ENCODE data around the gene NFX1.
"Not testable (repeated sequence)": the region's sequence is repeated elsewhere in the genome, so short reads cannot be mapped to it uniquely, and the experiment has no call there.

NFX1 gene

GRCh38 chr9:33377089-33377715 is 86.9 kb downstream of the NFX1 start:
- no peak for DNase-seq (ENCODE audit: extremely low spot score)
- POLR2A ChIA-PET, result no interaction called here
- TF ChIP-seq, protein P1, sequence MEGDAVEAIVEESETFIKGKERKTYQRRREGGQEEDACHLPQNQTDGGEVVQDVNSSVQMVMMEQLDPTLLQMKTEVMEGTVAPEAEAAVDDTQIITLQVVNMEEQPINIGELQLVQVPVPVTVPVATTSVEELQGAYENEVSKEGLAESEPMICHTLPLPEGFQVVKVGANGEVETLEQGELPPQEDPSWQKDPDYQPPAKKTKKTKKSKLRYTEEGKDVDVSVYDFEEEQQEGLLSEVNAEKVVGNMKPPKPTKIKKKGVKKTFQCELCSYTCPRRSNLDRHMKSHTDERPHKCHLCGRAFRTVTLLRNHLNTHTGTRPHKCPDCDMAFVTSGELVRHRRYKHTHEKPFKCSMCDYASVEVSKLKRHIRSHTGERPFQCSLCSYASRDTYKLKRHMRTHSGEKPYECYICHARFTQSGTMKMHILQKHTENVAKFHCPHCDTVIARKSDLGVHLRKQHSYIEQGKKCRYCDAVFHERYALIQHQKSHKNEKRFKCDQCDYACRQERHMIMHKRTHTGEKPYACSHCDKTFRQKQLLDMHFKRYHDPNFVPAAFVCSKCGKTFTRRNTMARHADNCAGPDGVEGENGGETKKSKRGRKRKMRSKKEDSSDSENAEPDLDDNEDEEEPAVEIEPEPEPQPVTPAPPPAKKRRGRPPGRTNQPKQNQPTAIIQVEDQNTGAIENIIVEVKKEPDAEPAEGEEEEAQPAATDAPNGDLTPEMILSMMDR (IDR thresholded peaks at IDR 0.05; ENCODE audit: control extremely low read depth, extremely low read depth, low read depth, missing control alignments), result no peak
- CTCF ChIA-PET, result interaction anchor here (5.5 kb wide), 1 partner anchor 76 kb away, joined by 28 read pairs; no protein-coding TSS in a partner anchor

DNA sequence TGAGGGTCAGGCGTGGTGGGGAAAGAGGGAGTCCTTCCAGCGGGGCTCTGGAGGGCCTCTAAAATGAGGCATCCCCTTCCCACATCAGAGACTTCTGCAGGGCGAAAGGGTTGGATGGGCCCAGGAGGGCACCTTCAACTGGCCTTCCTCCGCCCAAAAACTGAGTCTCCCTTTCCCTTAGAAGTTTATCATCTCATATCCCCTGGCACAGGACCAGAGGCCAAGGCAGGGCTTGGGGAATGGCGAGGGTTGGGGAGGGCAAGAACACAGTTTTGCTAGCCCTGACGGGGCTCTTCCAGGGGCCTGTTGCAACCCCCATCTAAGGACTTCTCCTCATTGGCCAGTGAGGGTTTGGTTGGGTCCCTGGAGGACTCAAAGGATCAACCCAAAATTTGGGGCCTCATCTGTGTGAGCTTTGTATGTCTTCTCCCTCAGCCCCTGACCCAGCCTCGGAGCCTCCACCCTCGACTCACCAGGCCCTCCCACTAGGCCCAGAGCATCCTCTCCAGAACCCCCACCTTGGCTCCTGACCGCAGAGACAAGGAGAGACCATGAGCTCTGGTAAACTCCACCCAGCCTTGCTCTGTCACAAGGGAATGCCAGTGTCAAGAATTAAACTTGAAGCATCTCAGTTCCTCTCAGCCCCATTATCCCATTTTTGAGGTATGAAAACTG is 87.9 kb downstream of the NFX1 start:
- no peak for DNase-seq (ENCODE audit: extremely low spot score)
- TF ChIP-seq, protein P1 (IDR thresholded peaks at IDR 0.05; ENCODE audit: control extremely low read depth, extremely low read depth, low read depth, missing control alignments), result no peak
- ChIA-PET CTCF (interaction anchor here (1.2 kb wide), 1 partner anchor 75 kb away, joined by 3 read pairs; no protein-coding TSS in a partner anchor), POLR2A (interaction anchor here (0.5 kb wide), 1 partner anchor 405 kb away, joined by 7 read pairs; no protein-coding TSS in a partner anchor)

DNA sequence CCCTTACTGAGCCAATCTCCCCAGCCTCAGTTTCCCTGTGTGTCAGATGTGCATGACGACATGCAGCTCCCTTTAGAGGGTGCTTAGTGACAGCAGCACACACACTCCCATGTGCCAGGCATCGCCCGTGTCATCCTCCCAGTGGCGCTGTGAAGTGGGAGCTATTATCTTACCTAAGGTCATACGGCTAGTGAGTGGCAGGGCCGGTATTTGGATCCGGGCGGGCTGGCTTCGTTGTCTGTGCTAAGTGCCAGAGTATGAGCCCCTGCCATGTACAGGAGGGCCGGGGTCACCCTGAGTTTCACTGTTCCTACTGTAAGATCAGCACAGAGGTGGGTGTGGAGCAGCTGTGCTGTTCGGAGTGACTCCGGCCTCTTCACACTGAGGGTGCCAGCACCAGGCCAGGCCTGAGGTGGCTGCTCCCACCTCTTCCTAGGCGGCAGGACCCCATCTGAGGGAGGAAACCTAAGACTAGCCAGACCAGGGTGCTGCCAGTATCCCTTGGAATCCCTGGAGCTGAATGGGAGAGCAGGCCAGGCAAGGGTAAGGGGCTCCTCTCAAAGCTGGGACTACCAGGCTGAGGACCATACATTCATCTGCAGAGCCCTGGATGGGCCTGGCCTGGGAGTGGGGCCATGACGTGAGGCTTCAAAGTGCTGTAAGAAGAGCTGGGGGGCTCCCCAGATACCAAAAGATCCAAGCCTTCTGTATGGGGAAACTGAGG is 89.5 kb downstream of the NFX1 start:
- CTCF ChIA-PET, result interaction anchor here (1.2 to 1.7 kb wide), 3 partner anchors 9 to 36 kb away, joined by 3 to 4 read pairs (median 4); no protein-coding TSS in a partner anchor
- POLR2A ChIA-PET, result no interaction called here
- DNase-seq (ENCODE audit: extremely low spot score), result no peak
- TF ChIP-seq, protein P1 (IDR thresholded peaks at IDR 0.05; ENCODE audit: control extremely low read depth, extremely low read depth, low read depth, missing control alignments), result no peak

DNA sequence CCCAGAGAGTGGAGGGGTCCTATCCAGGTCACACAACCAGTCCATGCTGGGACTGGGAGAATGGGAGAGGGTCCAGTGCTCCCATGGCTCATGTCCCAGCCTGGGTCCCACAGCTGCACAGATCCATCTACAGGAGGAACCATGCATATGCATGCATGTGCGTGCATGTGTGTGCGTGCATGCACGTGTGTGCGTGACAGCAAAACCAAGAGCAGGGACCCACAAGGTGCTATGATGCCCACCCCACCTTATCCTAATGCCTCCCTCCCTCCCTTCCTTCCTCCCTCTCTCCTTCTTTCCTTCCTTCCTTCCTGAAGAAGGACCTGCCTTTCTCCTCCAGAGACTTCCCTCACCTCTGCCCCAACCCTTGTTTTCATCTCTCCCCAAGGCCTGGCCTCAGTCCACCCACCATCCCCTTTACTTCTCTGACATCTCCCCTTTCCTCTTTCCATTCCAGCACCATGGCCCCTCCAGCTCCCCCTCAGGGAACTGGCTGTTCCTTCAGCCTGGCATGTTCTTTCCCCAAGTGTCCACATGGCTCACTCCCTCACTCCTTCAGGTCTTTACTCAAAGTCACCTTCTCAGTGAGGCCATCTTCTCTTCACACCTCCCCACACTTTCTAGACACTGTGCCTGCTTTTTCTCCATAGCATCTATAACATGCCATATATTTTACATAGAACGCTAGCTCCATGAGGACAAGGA is 90.2 kb downstream of the NFX1 start:
- no peak for DNase-seq (ENCODE audit: extremely low spot score)
- ChIA-PET POLR2A (no interaction called here), CTCF (interaction anchor here (1.2 to 1.7 kb wide), 3 partner anchors 10 to 35 kb away, joined by 3 to 4 read pairs (median 4); no protein-coding TSS in a partner anchor)
- TF ChIP-seq, protein P1 (IDR thresholded peaks at IDR 0.05; ENCODE audit: control extremely low read depth, extremely low read depth, low read depth, missing control alignments), result no peak

DNA sequence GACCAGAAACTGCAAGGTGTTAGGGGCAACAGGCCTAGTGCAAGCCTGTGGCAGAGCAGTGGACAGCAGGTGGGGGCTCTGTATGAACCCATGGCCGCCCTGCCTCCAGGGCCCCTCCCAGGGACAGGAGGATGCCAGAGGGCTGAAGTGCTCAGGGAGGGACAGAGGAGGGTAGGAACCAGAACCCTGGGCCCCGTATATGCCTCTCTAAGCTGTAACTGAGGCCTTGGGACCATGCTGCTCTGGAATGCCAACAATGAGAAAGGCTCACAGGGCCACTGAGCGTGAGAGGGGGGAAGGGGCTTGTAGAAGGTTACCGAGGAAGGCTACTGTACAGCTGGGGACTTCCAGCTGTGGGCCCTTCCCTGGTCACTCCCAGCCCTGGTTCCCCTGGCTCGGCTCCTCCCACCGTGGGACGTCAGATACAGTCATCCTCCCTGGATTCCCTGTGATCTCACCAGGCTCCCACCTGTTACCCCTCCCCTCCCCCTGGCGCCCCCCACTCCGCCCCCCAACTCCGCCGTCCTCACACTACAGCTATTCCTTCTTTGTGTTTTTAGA is 91.0 kb downstream of the NFX1 start:
- ChIA-PET CTCF (interaction anchor here (1.0 kb wide), 2 partner anchors 34 to 67 kb away, joined by 3 to 4 read pairs; no protein-coding TSS in a partner anchor), POLR2A (no interaction called here)
- TF ChIP-seq, protein P1 (IDR thresholded peaks at IDR 0.05; ENCODE audit: control extremely low read depth, extremely low read depth, low read depth, missing control alignments), result no peak
- no peak for DNase-seq (ENCODE audit: extremely low spot score)

GRCh38 chr9:33382397-33382796 is 92.1 kb downstream of the NFX1 start:
- POLR2A ChIA-PET; DNase-seq (ENCODE audit: extremely low spot score): not testable (repeated sequence)
- CTCF ChIA-PET, result interaction anchor here (1.0 kb wide), 1 partner anchor 33 kb away, joined by 4 read pairs; no protein-coding TSS in a partner anchor

DNA sequence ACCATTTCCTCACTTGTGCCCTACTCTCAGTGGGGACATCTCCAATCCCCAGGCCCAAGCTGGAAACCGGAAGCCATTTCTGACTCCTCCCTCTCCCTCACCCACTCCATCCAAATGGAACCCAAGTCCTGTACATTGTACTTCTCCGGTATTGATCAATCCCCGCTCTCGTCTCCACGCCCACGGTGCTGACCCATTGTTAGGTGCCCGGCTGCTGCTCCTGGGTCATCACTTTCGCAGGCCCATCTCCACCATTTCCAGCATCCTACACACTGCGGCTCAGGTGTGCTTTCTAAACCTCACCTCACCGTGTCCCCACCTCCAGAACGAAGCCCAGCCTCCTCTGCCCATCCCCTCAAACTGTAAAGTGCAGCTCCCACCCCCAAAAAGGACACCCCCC is 93.1 kb downstream of the NFX1 start:
- CTCF ChIA-PET; POLR2A ChIA-PET; DNase-seq (ENCODE audit: extremely low spot score): not testable (repeated sequence)

- POLR2A ChIA-PET; CTCF ChIA-PET; DNase-seq (ENCODE audit: extremely low spot score): not testable (repeated sequence)
Observed at GRCh38 chr9:33385536-33385935, 95.2 kb downstream of the NFX1 start.

- POLR2A ChIA-PET; CTCF ChIA-PET; DNase-seq (ENCODE audit: extremely low spot score): not testable (repeated sequence)
Observed at GRCh38 chr9:33385979-33386640, 95.8 kb downstream of the NFX1 start.

DNA sequence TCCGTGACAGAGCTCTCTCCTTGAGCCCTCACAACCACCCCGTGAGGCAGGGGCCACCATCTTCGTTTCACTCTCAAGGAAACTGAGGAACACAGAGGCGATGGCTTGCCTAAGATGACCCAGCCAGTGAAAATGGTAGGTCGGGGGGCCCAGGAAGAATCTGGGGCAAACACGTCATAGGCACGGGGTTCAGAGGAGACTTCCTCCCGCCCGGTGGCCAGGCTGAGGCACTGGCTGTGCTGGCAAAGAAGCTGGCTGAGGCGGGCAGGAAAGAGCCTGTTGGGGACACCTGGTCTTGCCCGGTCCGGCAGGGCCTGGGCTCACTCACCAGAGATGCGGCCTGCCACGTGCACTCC is 96.3 kb downstream of the NFX1 start:
- CTCF ChIA-PET; DNase-seq (ENCODE audit: extremely low spot score); POLR2A ChIA-PET: not testable (repeated sequence)
